ENCODE measurements around the gene IL6R. TPM values are rescaled to one million over a fixed set of nuclear protein-coding genes. Genes with fewer than 3 reads are reported as not detected.

Gene IL6R
- polyA plus RNA-seq, 1 experiment, result 5.9 TPM

GRCh38 chr1:154423988-154424326, 18.8 kb downstream of the IL6R start:
- DNase-seq (ENCODE audit: low read depth, low spot score), result no peak
- Histone ChIP-seq H3K27me3 (ENCODE audit: control insufficient read depth, insufficient read depth, low read length) (no peaks in the 10 kb centered on the region), H3K27ac (ENCODE audit: low read depth, low read length) (no peak overlapping the region), H3K4me3 (ENCODE audit: low read depth, low read length) (no peak overlapping the region), H3K9me3 (ENCODE audit: control insufficient read depth, insufficient read depth, low read length) (no peaks in the 10 kb centered on the region)
- CTCF ChIA-PET, result interaction anchor here (0.8 kb wide), 1 partner anchor 89 kb away, joined by 4 read pairs; no protein-coding TSS in a partner anchor
- no peak for TF ChIP-seq CTCF (IDR thresholded peaks at IDR 0.05; ENCODE audit: low read depth, low read length)
- POLR2A ChIA-PET, result no interaction called here

GRCh38 chr1:154425172-154425571, 20.0 kb downstream of the IL6R start:
- no peak for TF ChIP-seq CTCF (IDR thresholded peaks at IDR 0.05; ENCODE audit: low read depth, low read length)
- Histone ChIP-seq H3K9me3 (ENCODE audit: control insufficient read depth, insufficient read depth, low read length) (no peaks in the 10 kb centered on the region), H3K27ac (ENCODE audit: low read depth, low read length) (no peak overlapping the region), H3K27me3 (ENCODE audit: control insufficient read depth, insufficient read depth, low read length) (no peaks in the 10 kb centered on the region), H3K4me3 (ENCODE audit: low read depth, low read length) (no peak overlapping the region)
- DNase-seq (ENCODE audit: low read depth, low spot score), result no peak
- ChIA-PET CTCF (interaction anchor here (0.6 kb wide), 1 partner anchor 94 kb away, joined by 3 read pairs; no protein-coding TSS in a partner anchor), POLR2A (no interaction called here)

GRCh38 chr1:154427173-154428139, 22.3 kb downstream of the IL6R start:
- ChIA-PET CTCF (interaction anchor here (2.0 kb wide), 1 partner anchor 52 kb away, joined by 5 read pairs; no protein-coding TSS in a partner anchor), POLR2A (no interaction called here)
- DNase-seq (ENCODE audit: low read depth, low spot score), result no peak

GRCh38 chr1:154429118-154429517, 24.0 kb downstream of the IL6R start:
- H3K27me3 ChIP-seq (ENCODE audit: control insufficient read depth, insufficient read depth, low read length), result no peaks in the 10 kb centered on the region
- DNase-seq (ENCODE audit: low read depth, low spot score), result no peak
- ChIA-PET POLR2A (no interaction called here), CTCF (interaction anchor here (1.5 to 1.7 kb wide), 2 partner anchors 23 to 94 kb away, joined by 3 to 5 read pairs; no protein-coding TSS in a partner anchor)
- TF ChIP-seq CTCF (IDR thresholded peaks at IDR 0.05; ENCODE audit: low read depth, low read length), result no peak
- no peaks in the 10 kb centered on the region for H3K9me3 ChIP-seq (ENCODE audit: control insufficient read depth, insufficient read depth, low read length)
- no peak overlapping the region for H3K4me3 ChIP-seq (ENCODE audit: low read depth, low read length)
- H3K27ac ChIP-seq (ENCODE audit: low read depth, low read length), result no peak overlapping the region

More at GRCh38 chr1:154427173-154428139, 22.3 kb downstream of the IL6R start:
- H3K27ac ChIP-seq (ENCODE audit: low read depth, low read length), result no peak overlapping the region
- no peak for TF ChIP-seq CTCF (IDR thresholded peaks at IDR 0.05; ENCODE audit: low read depth, low read length)
- no peaks in the 10 kb centered on the region for H3K9me3 ChIP-seq (ENCODE audit: control insufficient read depth, insufficient read depth, low read length)
- no peak overlapping the region for H3K4me3 ChIP-seq (ENCODE audit: low read depth, low read length)
- H3K27me3 ChIP-seq (ENCODE audit: control insufficient read depth, insufficient read depth, low read length), result no peaks in the 10 kb centered on the region
